Activated CD8-positive, alpha-beta memory T cell treated with anti-CD3 and anti-CD28 coated beads for 24 hours (primary cell): ENCODE measurements around the gene PTPRN2.
"Not testable (repeated sequence)": the region's sequence is repeated elsewhere in the genome, so short reads cannot be mapped to it uniquely, and the experiment has no call there.

Experiments used
- DNase-seq: peaks from one replicate; pipeline ENCODE4 v3.0.0-alpha.2; 2020

The PTPRN2 gene

GRCh38 chr7:158239290-158239981 is 348.2 kb downstream of the PTPRN2 start:
- DNase-seq, result no peak

- no peak for DNase-seq
Observed at GRCh38 chr7:158238616-158239289, 348.9 kb downstream of the PTPRN2 start.

DNA sequence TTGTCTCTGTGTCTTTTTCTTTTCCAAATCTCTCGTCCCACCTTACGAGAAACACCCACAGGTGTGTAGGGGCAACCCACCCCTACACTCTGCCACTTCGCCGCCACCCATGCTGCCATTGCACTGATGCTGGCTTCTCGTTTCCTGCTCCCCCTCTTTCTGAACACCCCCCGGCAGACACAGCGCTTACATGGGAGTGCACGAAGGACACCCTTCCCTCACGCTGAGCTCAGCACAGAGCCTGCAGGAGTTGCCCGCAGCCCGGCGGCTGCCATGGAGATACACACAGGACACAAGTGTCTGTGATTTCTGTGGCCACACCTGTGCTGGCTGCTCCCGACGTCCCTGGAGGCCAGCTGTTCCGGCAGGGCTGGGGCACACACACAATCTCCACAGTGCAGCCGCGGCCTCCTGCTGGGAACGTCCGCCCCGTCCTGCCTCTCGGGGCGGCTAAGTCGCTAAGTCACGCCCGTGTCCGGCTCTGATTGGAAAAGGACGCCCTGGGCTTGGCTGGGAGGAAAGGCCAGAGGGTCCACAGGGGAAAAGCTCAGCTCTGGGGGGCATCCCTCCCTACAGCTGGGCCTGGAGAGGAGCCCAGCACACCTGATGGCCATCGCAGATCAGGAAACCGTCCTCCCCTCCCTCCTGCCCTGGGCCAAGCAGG is 349.8 kb downstream of the PTPRN2 start:
- DNase-seq, result no peak

DNA sequence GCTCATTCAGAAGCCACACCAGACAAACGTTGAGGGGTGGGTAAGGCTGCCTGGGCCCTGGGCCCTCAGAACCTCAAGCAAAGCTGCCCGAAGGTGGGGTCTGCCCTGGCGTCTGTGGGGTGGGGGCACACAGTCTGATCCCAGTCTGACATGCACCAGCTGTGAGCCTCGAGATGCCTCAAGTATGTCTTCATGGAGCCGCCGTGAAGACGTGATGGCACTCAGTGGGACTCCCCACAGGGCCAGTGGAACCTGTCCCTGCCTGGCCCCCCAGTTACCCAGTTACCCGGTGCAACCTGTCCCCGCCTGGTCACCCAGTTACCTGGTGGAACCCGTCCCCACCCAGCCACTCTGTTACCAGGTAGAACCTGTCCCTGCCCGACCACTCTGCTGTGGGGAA is 351.2 kb downstream of the PTPRN2 start:
- DNase-seq, result no peak

DNA sequence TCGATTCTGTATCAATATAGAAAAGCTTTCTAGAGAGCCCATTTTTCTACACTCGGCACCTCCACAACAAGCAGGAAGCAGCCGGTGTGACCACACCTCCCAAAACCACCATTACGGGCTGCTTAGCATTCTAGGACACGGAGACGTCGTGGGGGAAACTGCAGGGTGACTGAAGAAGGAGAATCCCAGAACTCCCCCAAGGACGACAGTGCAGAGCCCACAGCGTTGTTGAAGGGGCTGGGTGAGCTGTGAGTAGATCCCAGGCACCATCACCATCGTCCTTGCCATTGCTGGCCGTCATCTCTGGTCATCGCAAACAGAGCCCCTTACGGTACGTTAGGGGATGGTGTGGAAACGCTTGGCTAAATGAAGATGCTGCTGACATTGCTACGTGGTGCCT is 351.8 kb downstream of the PTPRN2 start:
- no peak for DNase-seq

DNA sequence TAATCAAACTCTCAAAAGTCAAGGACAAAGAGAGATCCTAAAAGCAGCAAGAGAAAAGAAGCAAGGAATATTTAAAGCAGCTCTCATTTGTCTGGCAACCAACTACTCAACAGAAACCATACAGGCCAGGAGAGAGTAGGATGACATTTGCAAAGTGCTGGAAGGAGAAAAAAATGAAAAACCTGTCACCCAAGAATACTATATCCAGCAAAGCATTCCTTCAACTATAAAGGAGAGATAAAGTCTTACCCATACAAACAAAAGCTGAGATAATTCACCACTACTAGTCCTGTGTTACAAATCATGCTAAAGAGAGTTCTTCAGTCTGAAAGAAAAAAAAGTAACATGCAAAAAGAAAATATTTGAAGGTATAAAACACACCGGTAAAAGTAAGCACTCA is 357.7 kb downstream of the PTPRN2 start:
- DNase-seq, result no peak

- DNase-seq, result no peak
Observed at GRCh38 chr7:158228986-158229385, 358.6 kb downstream of the PTPRN2 start.

- no peak for DNase-seq
Observed at GRCh38 chr7:158228131-158228530, 359.5 kb downstream of the PTPRN2 start.

- DNase-seq, result no peak
Observed at GRCh38 chr7:158227258-158227984, 360.2 kb downstream of the PTPRN2 start.

- no peak for DNase-seq
Observed at GRCh38 chr7:158216198-158216597, 371.4 kb downstream of the PTPRN2 start.

- no peak for DNase-seq
Observed at GRCh38 chr7:158209435-158209834, 378.2 kb downstream of the PTPRN2 start.

DNA sequence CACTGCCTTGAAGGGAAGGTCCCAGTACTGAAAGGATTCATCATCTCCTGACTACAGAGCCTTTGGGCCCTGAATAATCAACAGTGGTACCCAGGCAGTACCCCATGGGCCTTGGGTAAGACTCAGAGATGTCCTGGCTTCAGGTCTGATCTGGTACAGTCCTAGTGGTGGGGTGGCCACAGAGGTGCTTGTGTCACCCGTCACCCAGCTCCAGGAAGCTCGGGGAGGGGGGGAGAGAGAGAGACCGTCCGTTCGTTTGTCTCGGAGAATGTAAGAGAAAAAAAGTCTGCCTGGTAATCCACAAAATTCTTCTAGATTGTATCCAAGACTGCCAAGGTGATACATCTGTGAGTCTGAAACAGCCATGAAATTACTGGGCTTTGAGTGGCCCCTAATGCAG is 381.3 kb downstream of the PTPRN2 start:
- DNase-seq, result no peak

DNA sequence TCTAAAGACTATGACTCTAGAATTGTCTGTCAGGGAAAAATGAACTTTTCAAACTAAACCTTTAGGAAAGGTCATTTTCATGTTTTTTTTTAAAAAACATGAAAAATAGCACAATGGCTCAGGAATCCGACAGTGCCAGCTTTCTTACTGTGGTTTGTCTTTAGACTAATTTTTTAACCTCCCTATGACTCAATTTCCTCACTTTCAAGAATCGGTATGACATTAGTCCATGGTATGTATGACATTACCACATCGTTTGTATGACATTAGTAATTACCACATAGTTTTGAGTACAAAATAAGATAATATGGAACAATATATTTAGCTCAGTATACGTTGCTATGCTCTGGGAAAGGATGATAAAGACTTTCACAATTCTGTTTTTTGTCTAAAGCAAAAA is 383.2 kb downstream of the PTPRN2 start:
- DNase-seq, result no peak

- not testable (repeated sequence) for DNase-seq
Observed at GRCh38 chr7:158203948-158204347, 383.7 kb downstream of the PTPRN2 start.

DNA sequence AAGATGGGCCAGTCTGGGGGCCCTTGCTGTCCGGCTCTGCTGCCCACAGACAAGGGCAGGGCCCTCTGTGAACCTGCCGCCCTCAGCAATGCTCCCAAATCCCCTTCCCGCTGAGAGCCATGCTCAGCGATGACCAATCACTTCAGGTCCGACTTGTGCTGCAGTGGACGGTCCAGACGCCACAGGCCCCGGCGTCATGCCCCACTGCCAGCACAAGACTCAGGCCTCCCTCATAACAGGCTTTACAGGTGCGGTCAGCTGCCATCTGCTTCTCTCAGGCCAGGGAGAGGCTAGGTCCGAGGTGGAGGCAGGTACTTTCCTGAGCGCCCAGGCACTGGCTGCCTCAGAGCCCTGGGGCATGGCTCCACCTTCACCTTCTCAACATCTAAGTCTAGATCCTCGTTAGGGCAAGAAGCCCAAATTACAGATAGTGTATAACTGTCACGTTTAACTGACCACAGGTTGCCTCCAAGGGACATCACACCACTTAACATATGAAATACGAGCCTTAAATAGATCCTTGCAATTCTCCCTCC is 393.2 kb downstream of the PTPRN2 start:
- no peak for DNase-seq

GRCh38 chr7:158193446-158193845 is 394.2 kb downstream of the PTPRN2 start:
- no peak for DNase-seq

GRCh38 chr7:158192956-158193355 is 394.7 kb downstream of the PTPRN2 start:
- DNase-seq, result no peak

GRCh38 chr7:158192184-158192835 is 395.3 kb downstream of the PTPRN2 start:
- DNase-seq, result no peak

GRCh38 chr7:158191671-158192070 is 396.0 kb downstream of the PTPRN2 start:
- no peak for DNase-seq

- no peak for DNase-seq
Observed at GRCh38 chr7:158190756-158191155, 396.9 kb downstream of the PTPRN2 start.

- no peak for DNase-seq
Observed at GRCh38 chr7:158188676-158189075, 398.9 kb downstream of the PTPRN2 start.

GRCh38 chr7:158187694-158187994 is 400.0 kb downstream of the PTPRN2 start:
- no peak for DNase-seq
